Amniotic stem cell (primary cell): ENCODE measurements around the gene SF3A2.
A peak's percentile ranks its signal among the peaks of the same experiment; 100 is the strongest.

Experiments used
- DNase-seq: peaks from one replicate; lab custom pipeline; 2025; lab: John Stamatoyannopoulos, UW

The SF3A2 gene

GRCh38 chr19:2207991-2208860 is 28.4 kb upstream of the SF3A2 start:
- peak; percentile 62 for DNase-seq

GRCh38 chr19:2208975-2209374 is 27.6 kb upstream of the SF3A2 start:
- DNase-seq = no peak

- no peak for DNase-seq
These were observed 27.2 kb upstream of the SF3A2 start for GRCh38 chr19:2209408-2209807.

GRCh38 chr19:2210206-2210605 is 26.4 kb upstream of the SF3A2 start:
- DNase-seq = no peak

- no peak for DNase-seq
These were observed 25.5 kb upstream of the SF3A2 start for GRCh38 chr19:2210987-2211740.

DNA sequence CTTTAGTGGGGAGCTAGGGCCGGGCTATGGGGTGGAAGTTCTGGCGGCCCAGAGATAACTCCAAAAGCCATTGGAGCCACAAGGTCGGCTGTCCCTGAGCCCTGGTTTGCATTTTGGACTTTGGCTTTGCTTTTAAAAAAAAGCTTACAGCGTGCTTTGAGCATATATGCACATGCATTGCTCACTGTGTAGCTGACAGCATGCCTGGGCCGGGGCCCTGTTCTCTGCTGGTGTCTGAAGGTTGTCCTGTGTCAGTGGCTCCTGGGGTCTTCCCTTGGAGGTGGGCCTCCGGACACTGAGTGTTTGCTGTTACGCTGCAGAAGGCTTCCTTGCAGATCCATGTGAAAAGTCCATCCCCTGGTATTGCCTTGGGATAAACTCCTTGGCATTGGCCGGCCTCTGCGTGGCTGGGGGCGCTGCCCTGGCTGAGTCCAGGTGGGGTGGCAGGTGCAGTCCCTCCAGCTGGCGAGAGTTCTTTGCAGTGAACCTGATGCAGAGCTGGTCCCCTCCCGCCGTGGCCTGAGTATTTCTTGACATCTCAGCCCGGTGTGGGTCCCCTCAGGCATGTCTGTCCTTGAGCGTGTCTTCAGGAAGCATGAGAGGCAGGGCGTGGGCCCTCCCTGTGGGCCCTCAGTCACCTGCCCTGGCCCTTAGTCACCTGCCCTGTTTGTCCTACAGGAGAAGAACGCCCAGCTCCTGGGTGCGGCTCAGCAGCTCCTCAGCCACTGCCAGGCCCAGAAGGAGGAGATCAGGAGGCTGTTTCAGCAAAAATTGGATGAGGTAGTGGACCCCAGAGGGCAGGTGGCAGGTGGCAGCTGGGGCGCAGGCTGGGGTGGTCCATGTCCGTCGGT is 23.5 kb upstream of the SF3A2 start:
- DNase-seq = no peak

GRCh38 chr19:2213799-2214198 is 22.8 kb upstream of the SF3A2 start:
- no peak for DNase-seq

- no peak for DNase-seq
These were observed 22.4 kb upstream of the SF3A2 start for GRCh38 chr19:2214251-2214650.

DNA sequence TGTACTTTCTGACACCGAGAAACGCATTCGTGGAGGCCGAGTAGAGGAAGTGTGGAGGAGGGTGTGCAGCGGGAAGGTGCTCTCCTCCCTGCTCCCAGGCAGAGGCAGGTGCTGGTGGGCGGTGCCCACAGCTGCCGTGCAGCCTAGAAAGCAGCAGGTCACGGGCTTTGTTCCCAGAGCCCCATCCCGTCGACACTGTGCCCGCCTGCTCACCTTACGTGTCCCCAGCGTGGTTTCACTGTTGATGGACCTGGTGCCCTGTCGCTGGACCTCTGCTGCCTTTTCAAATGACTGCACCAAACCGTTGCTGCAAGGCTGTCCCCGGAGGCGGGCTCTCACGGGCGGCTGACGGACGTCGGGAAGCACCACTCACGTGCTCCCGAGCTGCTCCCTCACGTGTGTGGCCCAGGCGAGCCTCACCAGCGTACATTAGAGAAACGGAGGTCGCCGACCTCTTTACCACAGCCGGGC is 21.3 kb upstream of the SF3A2 start:
- DNase-seq = no peak

- DNase-seq = no peak
These were observed 20.0 kb upstream of the SF3A2 start for GRCh38 chr19:2216361-2217225.

DNA sequence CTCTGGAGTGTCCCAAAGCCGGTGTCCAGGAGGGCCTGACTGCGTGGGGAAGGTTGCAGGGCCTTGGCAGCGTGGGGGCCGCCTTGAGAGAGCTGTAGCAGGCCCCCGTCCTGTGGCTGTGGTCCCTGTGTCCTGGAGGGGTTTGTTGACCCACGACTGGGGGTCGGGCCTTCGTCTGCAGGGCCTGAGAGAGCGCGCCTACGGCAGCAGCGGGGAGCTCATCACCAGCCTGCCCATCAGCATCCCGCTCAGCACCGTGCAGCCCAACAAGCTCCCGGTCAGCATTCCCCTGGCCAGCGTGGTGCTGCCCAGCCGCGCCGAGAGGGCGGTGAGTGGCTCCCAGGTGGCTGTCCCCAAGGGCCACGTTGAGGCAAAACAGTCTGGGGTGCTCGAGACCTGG is 19.0 kb upstream of the SF3A2 start:
- no peak for DNase-seq

- no peak for DNase-seq
These were observed 16.9 kb upstream of the SF3A2 start for GRCh38 chr19:2219726-2220125.

DNA sequence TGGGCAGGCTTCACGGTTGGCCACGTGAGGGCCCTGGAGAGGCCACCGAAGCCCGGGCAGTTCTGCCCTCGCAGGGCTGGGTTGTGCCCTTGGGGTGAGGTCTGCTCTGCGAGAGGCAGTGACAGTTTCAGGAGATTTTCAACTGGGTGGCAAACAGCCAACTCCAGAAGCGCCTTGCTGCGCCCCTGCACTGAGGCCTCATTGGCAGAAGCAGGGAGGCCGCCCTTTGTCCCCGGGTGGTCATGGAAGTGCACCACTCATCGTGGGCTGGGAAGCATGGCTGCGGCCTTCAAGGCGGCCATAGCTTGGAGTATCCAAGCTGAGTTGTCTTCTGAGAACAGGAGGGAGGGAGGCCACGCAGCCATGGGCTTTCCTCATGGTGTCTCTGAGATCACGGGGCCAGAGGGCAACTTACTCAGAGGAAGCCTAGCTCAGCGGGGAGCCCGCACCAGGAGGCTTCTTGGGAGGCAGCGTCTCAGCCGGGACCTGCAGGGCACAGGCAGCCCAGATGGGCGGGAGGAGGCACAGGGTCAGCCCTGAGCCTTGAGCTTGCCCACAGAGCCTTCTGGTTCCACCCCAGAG is 15.3 kb upstream of the SF3A2 start:
- no peak for DNase-seq

GRCh38 chr19:2221918-2222317 is 14.7 kb upstream of the SF3A2 start:
- no peak for DNase-seq

DNA sequence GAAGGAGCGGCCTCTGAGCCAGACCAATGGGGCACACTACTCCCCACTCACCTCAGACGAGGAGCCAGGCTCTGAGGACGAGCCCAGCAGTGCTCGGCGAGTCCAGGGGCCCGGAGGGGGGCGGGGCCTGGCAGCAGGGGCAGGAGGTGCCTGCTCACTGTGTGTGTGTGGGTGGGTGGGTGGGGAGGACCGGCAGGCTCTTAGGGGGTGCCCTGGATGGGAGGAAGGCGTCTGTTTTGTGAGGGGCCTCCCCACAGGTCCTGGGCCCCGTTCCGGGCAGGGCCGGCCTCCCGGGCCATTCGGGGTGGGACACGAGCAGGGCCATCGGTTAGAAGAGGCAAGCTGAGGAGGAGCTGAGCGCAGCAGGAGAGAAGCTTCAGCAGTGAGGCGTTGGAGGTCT is 13.2 kb upstream of the SF3A2 start:
- DNase-seq = no peak

DNA sequence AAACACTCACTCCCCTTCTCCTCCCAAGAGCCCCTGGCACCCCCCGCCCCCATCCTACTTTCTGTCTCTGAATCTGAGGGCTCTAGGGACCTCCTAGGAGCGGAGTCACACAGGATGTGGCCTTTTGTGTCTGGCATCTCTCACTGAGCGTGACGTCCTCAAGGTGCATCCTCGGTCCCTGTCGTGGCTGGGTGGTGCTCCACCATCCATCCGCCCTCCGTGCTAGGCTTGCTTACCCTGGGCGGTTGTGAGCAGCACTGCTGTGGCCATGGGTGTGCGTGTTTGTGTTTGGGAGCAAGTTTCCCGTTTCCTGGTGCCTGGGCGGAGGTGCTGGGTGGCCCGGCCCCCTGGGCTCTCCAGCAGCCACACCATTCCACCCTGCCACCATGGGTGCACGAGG is 12.7 kb upstream of the SF3A2 start:
- no peak for DNase-seq

DNA sequence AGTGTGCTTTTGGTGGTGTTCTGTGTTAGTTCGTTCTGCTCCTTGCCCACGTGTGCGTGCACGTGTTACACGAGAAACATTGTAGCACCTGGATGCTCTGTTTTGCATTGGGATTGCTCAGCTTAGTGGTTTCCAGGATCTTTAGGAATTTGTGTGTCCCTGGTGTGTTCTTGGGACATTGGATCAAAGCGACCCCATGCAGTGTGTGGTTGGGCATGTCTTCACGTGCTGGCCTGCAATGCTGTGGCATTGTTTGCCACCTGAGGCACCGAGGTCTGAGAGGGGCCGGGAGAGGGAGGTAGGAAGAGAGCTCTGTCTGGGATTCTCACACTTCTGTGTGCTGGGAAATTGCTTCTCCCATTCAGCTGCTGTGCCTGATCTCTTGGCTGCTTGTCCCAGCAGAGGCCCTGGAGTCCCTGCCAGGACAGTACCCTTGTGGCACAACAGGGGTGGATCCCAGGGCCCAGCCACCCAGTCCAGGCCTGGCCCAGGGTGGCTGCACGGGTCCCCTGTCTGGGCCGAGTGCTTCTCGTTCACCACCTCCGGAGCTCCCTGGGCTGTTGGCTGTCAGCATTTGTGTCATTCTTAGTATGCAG is 11.8 kb upstream of the SF3A2 start:
- no peak for DNase-seq

- no peak for DNase-seq
These were observed 11.1 kb upstream of the SF3A2 start for GRCh38 chr19:2225415-2226050.

- no peak for DNase-seq
These were observed 10.4 kb upstream of the SF3A2 start for GRCh38 chr19:2226051-2226839.
